Measurements from ENCODE around the gene ULK1.

GRCh38 chr12:131939007-131939406, 44.6 kb downstream of the ULK1 start:
- TF ChIP-seq POLR2A (IDR thresholded peaks at IDR 0.05) = no peak
- TF ChIP-seq CTCF (IDR thresholded peaks at IDR 0.05 in 4 of 5, conservative IDR thresholded peaks at IDR 0.05 in 1 of 5) = no peak
